HUES48 (cell line): Measurements from ENCODE around the gene ZFAND4.

ENCODE experiments used
- H3K27ac ChIP-seq: one replicate; pipeline ENCODE4 v1.7.0; 2013; ENCODE audit warnings: low read depth, low read length, inconsistent platforms
- H3K27me3 ChIP-seq: 2 replicates; pipeline ENCODE4 v1.6.1; 2013; ENCODE audit warnings: mild to moderate bottlenecking, low read length; ENCODE audit not compliant: control insufficient read depth, insufficient read depth
- H3K36me3 ChIP-seq: 2 replicates; pipeline ENCODE4 v1.6.1; 2013; ENCODE audit warnings: low read length; ENCODE audit not compliant: control insufficient read depth, insufficient read depth
- H3K4me1 ChIP-seq: 2 replicates; pipeline ENCODE4 v1.6.1; 2013; ENCODE audit warnings: mild to moderate bottlenecking, low read length; ENCODE audit not compliant: control insufficient read depth, insufficient read depth
- H3K4me3 ChIP-seq: 2 replicates; pipeline ENCODE4 v1.5.1; 2013; ENCODE audit warnings: mild to moderate bottlenecking, low read depth, low read length
- H3K9ac ChIP-seq: 2 replicates; pipeline ENCODE4 v1.6.1; 2013; ENCODE audit warnings: mild to moderate bottlenecking, low read depth, low read length, moderate library complexity
- H3K9me3 ChIP-seq: 2 replicates; pipeline ENCODE4 v1.6.1; 2013; ENCODE audit warnings: low read length; ENCODE audit not compliant: control insufficient read depth, insufficient read depth

The ZFAND4 gene

DNA sequence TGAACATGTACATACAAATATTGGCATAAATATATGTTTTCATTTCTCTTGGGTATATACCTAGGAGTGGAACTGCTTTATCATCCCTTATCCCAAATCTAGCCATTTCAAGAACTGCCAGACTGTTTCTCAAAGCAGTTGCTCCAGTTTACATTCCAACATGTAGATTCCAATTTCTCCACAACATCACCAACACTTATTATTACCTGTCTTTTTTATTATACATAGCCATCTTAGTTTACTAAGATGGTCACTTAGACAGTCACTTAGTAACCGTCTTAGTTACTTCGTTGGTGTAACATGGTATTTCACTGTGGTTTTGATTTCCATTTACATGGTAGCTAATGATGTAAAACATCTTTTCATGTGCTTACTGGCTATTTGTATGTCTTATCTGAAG is 82.7 kb downstream of the ZFAND4 start:
- H3K4me1 ChIP-seq, result peaks cover 6% of the 10 kb centered on the region; the same call in 1 of the 2 replicates
- no peak overlapping the region for H3K27ac ChIP-seq
- no peaks in the 10 kb centered on the region for H3K36me3 ChIP-seq
- no peaks in the 10 kb centered on the region for H3K27me3 ChIP-seq
- no peaks in the 10 kb centered on the region for H3K9me3 ChIP-seq
- H3K4me3 ChIP-seq, result no peak overlapping the region
- H3K9ac ChIP-seq, result no peak overlapping the region

- no peak overlapping the region for H3K9ac ChIP-seq
- no peaks in the 10 kb centered on the region for H3K9me3 ChIP-seq
- no peak overlapping the region for H3K4me3 ChIP-seq
- no peak overlapping the region for H3K27ac ChIP-seq
- H3K36me3 ChIP-seq, result no peaks in the 10 kb centered on the region
- peaks cover 6% of the 10 kb centered on the region; the same call in 1 of the 2 replicates for H3K4me1 ChIP-seq
- no peaks in the 10 kb centered on the region for H3K27me3 ChIP-seq
Measured at GRCh38 chr10:45589009-45589408, 83.6 kb downstream of the ZFAND4 start.

- no peaks in the 10 kb centered on the region for H3K27me3 ChIP-seq
- no peak overlapping the region for H3K4me3 ChIP-seq
- H3K9ac ChIP-seq, result no peak overlapping the region
- H3K4me1 ChIP-seq, result 0 out of 2 replicates have a peak, but pooled peaks cover 2% of the 10 kb centered on the region
- H3K36me3 ChIP-seq, result no peaks in the 10 kb centered on the region
- no peaks in the 10 kb centered on the region for H3K9me3 ChIP-seq
- H3K27ac ChIP-seq, result no peak overlapping the region
Measured at GRCh38 chr10:45586028-45586824, 86.3 kb downstream of the ZFAND4 start.

- no peaks in the 10 kb centered on the region for H3K27me3 ChIP-seq
- peaks cover 9% of the 10 kb centered on the region; the same call in 1 of the 2 replicates for H3K4me1 ChIP-seq
Measured at GRCh38 chr10:45585131-45585530, 87.4 kb downstream of the ZFAND4 start.

DNA sequence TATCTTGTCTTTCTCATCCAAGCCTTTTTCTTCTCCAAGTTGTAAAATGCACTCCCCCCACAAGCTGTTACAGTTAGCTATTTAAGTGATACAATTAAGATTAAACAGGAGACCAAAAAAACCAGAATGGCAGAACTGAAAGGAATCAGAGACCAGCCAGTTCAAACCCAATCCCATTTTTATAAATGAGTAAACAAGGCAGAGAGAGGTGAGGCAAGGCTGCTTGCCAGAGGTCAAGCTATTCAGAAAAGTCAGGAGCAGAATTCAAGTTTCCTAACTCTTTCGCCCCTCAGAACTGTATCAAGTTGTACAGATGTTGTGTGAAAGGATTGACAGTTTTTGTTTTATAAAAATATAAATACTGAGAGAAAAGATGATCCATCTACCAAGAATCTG is 90.2 kb downstream of the ZFAND4 start:
- no peaks in the 10 kb centered on the region for H3K27me3 ChIP-seq
- peaks cover 9% of the 10 kb centered on the region; the same call in 1 of the 2 replicates for H3K4me1 ChIP-seq
- no peak overlapping the region for H3K9ac ChIP-seq
- no peaks in the 10 kb centered on the region for H3K36me3 ChIP-seq
- H3K4me3 ChIP-seq, result no peak overlapping the region
- H3K27ac ChIP-seq, result no peak overlapping the region
- H3K9me3 ChIP-seq, result no peaks in the 10 kb centered on the region

More at GRCh38 chr10:45585131-45585530, 87.4 kb downstream of the ZFAND4 start:
- H3K4me3 ChIP-seq, result no peak overlapping the region
- no peak overlapping the region for H3K9ac ChIP-seq
- no peaks in the 10 kb centered on the region for H3K36me3 ChIP-seq
- no peak overlapping the region for H3K27ac ChIP-seq
- no peaks in the 10 kb centered on the region for H3K9me3 ChIP-seq

- no peaks in the 10 kb centered on the region for H3K36me3 ChIP-seq
- no peak overlapping the region for H3K4me3 ChIP-seq
- peaks cover 9% of the 10 kb centered on the region; the same call in 1 of the 2 replicates for H3K4me1 ChIP-seq
- no peak overlapping the region for H3K9ac ChIP-seq
- H3K27ac ChIP-seq, result no peak overlapping the region
- no peaks in the 10 kb centered on the region for H3K27me3 ChIP-seq
- no peaks in the 10 kb centered on the region for H3K9me3 ChIP-seq
Measured at GRCh38 chr10:45581582-45582385, 90.8 kb downstream of the ZFAND4 start.

- Histone ChIP-seq H3K36me3 (no peaks in the 10 kb centered on the region), H3K9me3 (no peaks in the 10 kb centered on the region), H3K27me3 (no peaks in the 10 kb centered on the region), H3K9ac (no peak overlapping the region), H3K27ac (no peak overlapping the region), H3K4me3 (no peak overlapping the region), H3K4me1 (peaks cover 9% of the 10 kb centered on the region; the same call in 1 of the 2 replicates)
Measured at GRCh38 chr10:45581216-45581549, 91.4 kb downstream of the ZFAND4 start.

GRCh38 chr10:45580371-45581215 is 92.0 kb downstream of the ZFAND4 start:
- Histone ChIP-seq H3K4me1 (peaks cover 15% of the 10 kb centered on the region), H3K27ac (no peak overlapping the region), H3K27me3 (no peaks in the 10 kb centered on the region), H3K36me3 (no peaks in the 10 kb centered on the region), H3K9ac (no peak overlapping the region), H3K9me3 (no peaks in the 10 kb centered on the region), H3K4me3 (no peak overlapping the region)

- Histone ChIP-seq H3K9ac (no peak overlapping the region), H3K4me3 (no peak overlapping the region), H3K27me3 (no peaks in the 10 kb centered on the region), H3K9me3 (no peaks in the 10 kb centered on the region), H3K27ac (no peak overlapping the region), H3K4me1 (peaks cover 28% of the 10 kb centered on the region), H3K36me3 (no peaks in the 10 kb centered on the region)
Measured at GRCh38 chr10:45578384-45578971, 94.1 kb downstream of the ZFAND4 start.

DNA sequence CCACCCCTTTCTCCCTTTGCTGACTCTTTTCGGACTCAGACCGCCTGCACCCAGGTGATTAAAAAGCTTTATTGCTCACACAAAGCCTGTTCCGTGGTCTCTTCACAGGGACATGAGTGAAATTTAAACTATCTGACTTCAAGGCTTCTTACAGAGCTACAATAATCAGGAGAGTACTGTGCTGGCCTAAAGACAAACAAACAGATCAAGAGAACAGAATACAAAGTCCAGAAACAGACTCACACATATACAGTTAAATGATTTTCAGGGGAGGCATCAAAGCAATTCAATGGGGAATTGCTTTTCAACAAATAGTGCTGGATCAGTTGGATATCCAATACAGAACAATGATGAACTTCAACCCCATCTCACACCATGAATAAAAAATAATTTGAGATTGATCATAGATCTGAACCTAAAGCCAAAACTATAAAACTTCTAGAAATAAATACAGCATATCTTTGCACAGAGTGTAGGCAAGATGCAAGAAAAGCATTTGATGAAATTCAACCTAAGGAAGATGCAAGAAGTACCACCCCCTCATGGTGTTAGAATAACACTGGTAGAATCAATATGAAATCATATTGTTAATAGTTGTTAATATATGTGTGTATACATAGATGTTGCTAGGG is 96.5 kb downstream of the ZFAND4 start:
- no peak overlapping the region for H3K9ac ChIP-seq
- peak overlapping the region; percentile 42 for H3K27ac ChIP-seq
- no peaks in the 10 kb centered on the region for H3K9me3 ChIP-seq
- peaks cover 24% of the 10 kb centered on the region for H3K4me1 ChIP-seq
- no peaks in the 10 kb centered on the region for H3K36me3 ChIP-seq
- no peak overlapping the region for H3K4me3 ChIP-seq
- no peaks in the 10 kb centered on the region for H3K27me3 ChIP-seq
